ENCODE results near the gene APLN.

The APLN gene

DNA sequence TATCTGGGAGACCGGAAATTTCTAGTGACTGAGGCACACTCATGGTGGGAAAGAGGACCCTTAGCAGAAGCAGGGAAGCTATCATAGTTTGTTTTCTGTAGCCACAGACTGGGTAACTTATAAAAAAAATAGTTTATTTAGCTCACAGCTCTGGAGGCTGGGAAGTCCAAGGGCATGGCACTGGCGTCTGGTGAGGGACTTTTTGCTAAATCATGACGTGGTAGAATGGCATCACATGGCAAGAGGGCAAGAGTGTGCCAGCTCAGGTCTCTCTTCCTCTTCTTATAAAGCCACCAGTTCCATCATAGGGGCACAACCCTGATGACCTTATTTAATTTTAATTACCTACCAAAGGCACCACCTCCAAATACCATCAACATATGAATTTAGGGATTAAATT lies 13.3 kb downstream of the APLN start:
- no peak for DNase-seq (ENCODE audit: low read depth in 2 of 2)

DNA sequence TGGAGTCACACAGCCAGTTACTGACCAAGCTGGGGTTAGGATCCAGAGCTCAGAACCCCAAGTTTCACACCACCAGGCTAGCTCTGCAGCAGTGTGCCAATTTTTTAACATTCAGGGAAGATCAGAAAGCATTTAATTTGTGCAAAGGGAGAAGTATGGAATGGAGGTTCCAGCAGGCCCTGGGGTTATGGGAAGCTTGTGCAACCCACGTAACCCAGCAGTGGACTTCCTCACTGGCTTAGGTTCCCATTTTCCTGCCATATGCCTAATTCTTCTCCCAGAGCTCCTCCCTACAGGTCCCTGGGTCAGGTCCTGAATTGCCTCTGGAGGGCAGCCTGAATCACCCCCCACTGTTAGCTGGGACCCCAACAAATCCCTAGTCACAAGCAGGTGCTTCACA lies 14.0 kb downstream of the APLN start:
- no peak for DNase-seq (ENCODE audit: low read depth in 2 of 2)

DNA sequence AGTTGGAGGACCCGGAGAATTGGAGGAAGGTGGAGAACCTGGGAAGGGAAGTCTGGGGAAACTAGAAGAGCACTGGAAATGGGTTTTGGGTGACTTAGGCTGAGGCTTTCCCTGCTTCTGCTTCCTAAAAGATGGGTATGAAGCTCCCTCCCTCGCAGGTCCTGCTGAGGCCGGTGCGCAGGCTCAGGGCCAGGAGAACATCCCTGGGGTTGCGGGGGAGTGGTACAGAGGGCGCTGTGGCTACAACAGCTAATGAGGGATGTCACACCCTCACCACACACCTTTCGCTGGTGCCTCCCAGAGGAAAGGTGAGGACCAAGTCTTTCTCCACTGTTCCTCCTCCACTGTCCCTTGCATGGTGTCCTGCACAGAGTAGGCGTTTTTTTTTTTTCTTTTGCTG lies 15.8 kb downstream of the APLN start:
- DNase-seq (ENCODE audit: low read depth in 2 of 2) = no peak

DNA sequence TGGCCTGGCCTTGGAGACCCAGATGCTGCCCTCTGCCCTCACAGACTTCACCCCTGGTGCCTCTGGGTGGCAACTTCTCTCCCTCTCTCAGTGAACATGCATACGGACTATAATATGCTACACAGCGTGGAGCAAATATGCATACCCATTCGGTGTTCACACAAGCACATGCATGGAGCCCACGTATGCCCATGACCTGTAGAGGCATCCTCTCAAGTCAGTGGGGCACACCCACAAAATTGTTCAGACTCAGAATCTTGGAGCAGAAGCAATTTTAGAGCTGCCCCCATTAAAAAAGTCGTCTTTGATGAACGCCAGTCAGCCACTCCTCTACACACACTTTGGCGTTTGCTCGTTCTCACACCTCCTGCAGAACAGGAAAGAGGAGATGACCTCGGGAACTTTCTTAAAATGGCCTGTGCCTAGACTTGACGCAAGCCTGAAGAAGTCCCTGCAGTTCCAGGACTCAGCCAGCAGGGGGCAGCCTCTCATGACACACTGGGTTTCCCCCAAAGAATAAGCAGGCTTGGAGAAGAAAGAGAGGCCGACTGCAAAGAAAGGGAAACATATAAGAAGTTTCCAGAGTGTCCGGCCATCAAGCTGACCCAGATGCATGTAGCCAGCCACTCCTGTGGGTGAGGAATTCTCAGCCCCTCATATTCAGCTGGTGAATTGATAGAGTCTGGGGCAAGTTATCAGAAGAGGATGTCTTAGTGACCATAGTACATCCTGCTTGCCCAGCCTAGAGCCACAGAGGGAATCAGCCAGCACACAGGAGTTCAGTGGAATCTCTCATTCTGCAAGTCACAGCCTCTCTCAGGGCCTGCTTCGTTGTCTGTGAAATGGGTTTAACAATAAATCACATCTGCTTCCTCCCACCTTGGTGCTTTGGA lies 17.3 kb downstream of the APLN start:
- peak; percentile 52 for DNase-seq (ENCODE audit: low read depth in 2 of 2)

DNA sequence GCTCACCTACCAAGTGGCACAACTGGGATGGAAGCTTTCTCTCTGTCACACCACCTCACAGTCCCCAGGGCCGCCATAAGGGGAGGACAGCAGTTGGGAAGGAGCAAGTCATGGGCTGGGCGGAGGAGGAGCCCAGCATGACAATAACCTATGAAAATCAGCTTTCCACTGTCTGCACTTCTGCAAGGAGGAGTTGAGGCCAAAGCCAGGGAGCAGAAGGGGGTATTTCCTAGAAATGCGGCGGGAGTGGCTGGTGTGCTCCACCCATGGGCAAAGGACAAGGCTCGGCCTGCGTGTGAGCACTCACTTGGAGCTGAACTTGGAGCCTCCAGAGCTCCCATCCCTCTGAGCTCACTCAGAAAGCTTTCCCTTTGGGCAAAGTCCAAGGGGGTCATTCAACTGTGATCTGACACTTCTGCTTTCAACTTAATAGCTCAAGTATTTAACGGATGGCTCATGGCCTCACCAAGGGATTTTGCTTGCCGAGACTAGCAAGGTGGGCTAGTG lies 18.5 kb downstream of the APLN start:
- DNase-seq (ENCODE audit: low read depth in 2 of 2) = no peak

DNA sequence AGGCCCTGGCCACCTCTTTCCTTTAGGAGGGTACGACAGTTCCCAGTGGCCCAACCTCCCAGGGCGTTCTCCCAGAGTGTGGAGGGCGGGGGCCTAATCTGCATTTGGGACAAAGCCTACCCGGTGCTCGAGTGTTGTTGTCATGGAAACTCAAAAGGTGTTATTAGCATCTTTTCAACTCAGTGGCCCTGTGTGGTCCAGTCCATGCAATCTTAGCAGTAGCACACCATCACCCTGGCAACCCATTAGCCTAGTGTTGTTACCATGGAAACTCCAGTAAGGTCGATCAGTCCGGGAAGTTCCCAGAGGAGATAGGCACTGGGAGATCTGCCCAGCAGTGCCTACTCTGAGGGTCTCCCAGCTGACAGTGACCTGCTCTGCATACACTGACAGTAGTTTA lies 20.2 kb downstream of the APLN start:
- no peak for DNase-seq (ENCODE audit: low read depth in 2 of 2)

DNA sequence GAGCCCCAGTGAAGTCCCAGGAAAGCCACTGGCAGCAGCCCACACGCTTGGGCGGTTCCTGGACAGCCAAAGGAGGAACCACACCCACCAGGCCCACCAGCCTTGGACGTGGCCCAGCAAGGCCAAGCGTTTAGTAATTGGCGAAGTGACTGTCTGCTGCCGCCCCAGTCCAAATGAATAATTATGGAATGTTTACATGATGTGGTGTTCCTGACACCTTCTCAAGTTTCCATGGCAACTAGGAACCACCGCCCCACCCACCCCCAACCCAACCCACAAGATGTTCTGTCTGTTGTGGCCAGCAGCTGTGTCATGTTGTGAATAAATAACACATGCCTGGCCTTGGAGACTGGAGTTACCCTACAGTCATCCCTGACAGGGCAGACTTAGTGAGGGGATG lies 22.3 kb downstream of the APLN start:
- no peak for DNase-seq (ENCODE audit: low read depth in 2 of 2)

DNA sequence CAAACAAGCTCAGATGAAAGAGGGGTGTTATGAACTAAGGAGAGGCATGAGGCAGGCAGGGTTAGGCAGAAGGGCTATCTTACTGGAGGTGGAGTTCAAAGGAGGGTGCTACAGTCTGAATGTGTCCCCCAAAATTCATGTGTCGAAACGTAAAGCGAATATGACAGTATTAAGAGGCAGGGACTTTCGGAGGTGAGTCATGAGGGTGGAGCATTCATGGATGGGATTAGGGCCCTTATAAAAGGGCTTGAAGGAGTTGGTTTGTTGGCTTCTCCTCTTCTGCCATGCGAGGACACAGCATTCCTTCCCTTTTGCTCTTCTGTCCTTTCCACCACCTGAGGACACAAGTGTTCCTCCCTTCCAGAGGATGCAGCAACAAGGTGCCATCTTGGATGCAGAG lies 22.9 kb downstream of the APLN start:
- DNase-seq (ENCODE audit: low read depth in 2 of 2) = no peak

DNA sequence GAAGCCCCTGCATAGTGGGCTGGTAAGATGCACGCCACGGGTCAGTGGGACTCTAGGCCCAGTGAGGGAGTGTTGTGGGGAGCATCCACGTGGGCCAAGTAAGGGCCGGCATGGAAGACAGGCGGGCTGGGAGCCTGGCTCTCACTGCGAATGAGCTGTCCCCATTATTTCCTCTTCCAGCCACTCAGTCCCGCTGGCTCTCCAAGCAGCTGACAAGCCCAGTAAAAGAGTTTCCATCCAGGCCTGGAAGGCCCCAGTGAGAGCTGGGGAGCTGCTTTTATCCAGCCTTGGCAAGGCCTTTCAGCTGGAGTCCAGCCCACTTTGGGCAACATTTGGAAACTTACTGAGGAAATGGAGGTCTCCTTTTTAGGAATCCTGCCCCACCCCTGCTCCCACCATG lies 24.9 kb downstream of the APLN start:
- DNase-seq (ENCODE audit: low read depth in 2 of 2) = no peak

DNA sequence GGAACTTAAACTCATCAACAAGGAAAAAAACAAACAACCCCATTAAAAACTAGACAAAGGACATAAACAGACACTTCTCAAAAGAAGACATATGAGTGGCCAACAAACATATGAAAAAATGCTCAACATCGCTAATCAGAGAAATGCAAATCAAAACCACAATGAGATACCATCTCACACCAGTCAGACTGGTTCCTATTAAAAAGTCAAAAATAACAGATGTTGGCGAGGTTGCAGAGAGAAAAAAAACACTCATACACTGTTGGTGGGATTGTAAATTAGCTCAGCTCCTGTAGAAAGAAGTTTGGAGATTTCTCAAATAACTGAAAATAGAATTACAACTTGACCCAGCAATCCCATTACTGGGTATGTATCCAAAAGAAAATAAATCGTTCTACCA lies 28.7 kb downstream of the APLN start:
- DNase-seq (ENCODE audit: low read depth in 2 of 2) = no peak

DNA sequence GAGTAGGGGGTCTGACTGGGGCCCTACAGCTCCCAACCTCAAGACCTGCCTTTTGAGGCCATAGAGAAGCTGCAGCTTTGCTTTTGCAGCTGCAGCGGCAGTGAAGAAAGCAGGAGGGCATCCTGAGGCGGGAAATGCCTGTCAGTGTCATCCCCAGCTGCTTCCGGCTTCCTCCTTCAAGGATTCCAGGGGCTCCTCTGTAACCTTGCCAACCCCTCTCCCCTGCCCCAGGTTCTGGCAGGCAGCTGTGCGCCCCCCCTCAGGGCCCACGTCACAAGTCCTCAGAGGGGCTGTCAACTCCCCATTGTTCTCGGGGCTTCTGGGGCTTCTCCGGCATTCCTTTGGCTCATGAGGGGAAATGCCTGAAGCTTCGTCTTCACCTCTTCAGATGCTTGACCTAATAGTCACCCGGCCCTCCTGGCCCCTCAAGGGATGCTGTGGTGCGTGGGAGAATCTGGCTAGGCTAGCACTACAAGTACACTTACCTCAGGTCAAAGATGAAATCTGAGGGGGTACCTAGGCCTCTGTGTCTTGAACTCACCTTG lies 31.9 kb downstream of the APLN start:
- DNase-seq (ENCODE audit: low read depth in 2 of 2) = no peak

DNA sequence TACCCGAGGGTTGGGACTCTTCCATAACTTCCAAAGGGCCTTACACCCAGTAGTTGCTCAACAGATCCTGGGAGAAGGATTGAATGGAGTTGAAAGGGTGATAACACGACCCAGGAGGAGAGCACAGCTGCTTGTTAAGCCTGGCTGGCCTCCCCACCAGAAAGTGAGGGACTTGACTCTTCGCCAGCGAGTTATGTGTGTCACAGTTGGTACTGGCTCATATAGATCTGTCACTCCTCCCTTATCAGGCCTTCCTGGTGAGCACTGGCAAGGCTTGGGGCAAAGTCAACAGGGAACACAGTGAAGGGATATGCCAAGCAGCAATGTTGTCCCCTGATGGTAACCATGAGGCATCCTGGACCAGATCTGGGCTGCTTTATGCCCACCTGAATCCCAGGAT lies 35.8 kb downstream of the APLN start:
- no peak for DNase-seq (ENCODE audit: low read depth in 2 of 2)

DNA sequence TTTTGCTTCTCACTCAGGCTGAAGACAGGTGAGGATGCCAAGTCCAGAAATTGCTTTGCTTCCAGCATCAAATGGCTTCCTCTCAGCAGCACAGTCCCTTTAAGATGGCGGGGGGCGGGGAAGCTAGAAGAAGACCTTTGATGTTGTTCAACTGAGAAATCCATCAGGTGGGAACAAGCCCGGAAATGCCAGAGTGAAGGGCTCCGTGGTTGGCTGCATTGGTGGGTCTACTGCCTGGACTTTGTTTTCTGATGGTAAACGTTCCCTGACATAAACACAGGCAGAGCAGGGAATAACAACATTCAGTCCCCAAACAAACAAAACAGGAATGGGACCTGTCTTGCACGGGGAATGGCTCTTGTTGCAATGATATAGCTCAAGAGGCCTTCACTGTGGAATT lies 37.3 kb downstream of the APLN start:
- DNase-seq (ENCODE audit: low read depth in 2 of 2) = no peak

DNA sequence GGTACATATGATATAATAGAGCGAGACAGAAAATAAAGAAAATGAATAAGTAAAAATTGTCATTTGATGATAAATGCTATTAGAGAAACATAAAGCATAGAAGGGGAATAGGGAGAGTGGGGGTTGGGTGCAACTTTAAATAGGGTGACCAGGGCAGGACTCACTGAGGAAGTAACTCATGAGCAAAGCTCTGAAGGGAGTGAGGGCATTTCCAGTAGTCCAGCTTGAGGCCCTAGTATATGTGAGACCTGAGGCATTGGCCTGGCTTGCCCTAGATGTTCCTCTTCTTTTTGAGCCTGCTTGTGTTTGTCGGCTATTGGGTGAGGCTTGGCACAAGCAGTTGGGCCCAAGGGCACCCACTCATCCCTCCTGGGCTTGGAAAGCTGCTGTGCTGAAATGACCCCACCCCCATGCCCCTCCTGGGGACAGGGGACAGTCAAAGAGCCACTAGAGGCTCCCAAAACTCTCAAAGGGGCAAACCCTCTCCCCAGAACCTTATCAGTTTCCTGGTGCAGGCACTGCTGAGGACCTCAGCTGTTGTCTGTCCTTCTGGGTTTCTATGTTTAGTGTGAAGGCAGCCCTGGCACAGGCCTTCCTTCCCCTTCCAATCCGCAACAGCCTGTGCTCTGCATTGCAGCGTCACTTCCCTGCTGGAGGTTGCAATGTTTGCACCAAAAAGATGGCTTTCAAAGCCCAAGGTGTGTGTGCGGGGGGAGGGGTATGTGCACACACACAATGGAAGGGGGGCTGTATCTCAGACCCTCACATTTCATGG lies 40.1 kb downstream of the APLN start:
- DNase-seq (ENCODE audit: low read depth in 2 of 2) = no peak

DNA sequence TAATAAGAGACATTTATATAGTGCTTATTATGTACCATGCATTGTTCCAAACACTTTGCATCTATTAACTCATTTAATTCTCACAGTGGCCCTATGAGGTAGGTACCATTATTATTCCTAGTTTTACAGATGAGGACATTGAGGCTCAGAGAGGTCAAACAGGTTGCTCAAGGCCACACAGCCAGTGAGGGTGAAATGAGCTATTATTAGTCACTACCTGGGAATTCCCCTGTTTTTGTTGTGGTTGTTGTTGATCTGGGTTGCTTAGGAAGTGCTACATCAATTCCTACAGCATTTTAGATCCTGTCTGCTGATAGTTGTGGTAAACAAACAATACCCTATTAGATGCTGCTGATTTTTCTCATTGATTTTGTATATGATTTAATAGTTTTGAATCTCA lies 41.2 kb downstream of the APLN start:
- DNase-seq (ENCODE audit: low read depth in 2 of 2) = no peak

DNA sequence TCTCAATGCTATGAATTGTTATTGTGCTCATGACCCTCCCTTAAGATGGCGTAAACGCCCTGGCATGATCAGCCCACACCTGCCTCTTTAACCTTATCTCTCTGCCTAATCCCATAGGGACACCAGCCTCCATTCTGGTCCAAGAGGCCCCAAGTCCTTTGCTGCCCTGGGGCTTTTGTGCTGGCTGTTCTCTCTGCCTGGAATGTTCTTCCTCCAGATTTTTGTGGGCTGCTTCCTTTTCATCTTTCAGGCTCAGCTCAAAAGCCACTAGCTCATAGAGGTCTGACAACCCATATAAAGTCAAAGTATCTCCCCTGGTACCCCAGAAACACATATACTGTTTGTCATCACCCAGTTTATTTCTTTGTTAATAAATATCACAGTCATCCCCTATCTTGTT lies 42.4 kb downstream of the APLN start:
- DNase-seq (ENCODE audit: low read depth in 2 of 2) = no peak

DNA sequence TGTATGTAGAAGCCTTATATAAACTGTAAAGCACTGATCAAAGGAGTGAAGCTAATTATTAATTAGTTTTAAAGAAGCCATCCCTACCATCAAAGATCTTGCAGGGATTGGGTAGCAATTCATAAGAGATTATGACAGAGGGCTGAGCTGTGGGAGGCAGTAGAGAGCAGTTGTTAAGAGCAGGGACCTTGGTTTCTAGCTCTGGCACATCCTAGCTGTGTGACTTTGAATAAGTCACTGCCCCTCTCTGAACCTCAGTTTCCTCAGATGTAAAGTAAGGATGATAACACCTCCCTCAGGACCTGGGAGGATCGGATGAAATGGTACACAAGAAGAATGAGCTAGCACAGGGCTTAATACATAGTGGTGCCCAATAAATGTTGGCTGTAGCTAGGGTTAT lies 45.4 kb downstream of the APLN start:
- no peak for DNase-seq (ENCODE audit: low read depth in 2 of 2)

DNA sequence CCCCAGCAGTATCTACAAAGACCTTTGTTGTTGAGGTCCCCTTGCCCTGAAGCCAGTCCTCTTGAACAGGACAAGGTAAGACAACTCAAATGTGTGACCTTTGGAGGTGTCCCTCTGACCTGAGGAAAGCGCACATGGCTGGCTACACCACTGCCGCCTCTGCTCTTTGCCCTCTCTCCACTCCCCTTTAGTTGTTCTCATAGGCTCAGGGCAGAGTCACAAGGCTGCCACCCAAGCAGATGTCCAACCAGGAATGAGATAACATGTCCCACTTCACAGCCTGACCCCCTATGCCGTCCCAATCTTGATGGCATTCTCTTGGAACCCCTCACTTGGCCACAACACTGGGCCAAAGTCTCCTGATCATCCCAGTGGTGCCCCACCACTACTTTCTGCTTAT lies 46.3 kb downstream of the APLN start:
- DNase-seq (ENCODE audit: low read depth in 2 of 2) = no peak

DNA sequence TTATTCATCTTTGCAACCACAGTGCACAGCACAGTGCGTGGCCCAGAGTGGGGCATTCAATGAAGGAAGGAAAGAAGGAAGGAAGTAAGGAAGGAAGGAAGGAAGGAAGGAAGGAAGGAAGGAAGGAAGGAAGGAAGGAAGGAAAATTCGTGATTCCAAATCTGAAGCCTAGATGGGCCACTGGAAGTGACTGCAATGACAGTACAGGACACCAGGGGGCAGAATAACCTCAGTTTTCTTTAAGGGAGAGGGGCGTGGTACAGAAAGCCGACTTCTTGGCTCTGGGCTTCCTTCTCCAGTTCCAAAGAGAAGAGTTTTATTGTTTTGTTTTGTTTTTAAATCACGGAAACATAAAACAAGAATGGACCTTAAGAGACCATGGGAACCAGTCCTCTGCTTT lies 47.8 kb downstream of the APLN start:
- DNase-seq (ENCODE audit: low read depth in 2 of 2) = peak; percentile 14 to 18

DNA sequence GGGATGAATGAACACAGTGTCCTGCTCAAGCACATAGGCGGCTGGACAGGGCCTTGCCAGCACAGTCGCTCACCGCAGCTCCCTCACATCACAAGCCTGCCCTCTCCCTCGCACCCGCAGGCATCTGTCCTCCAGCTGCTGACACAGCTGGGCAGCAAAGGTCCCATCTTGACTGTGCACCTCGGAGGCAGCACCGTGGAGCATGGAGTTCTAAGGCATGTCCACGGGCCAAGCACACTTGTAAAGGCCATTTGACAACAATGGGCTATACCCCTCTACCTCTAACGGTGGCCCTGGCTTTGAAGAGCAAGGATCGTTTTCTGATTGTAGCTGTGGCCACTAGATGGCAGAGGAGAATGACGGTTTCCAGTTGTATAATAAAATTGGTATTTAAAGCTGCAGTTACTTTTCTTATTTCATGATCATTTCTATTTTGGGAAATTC lies 53.8 kb downstream of the APLN start:
- no peak for DNase-seq (ENCODE audit: low read depth in 2 of 2)

DNA sequence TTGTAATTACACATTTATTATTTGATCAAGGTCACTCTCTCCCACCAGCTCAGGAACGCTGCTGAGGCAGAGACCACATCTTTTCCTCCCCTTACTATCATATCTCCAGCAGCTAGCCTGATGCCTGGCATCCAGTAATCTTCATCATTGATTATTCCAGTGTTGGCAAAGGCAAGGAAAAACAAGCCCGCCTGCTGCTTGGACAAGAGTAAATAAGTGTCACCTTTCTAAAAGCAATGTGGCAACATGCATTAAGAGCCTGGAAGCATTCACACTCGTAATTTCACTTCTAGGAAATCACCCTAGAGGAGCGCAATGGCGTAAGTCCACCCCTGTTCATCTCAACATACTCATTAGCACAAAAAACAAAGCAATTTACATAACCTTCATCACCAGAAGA lies 54.8 kb downstream of the APLN start:
- no peak for DNase-seq (ENCODE audit: low read depth in 2 of 2)

DNA sequence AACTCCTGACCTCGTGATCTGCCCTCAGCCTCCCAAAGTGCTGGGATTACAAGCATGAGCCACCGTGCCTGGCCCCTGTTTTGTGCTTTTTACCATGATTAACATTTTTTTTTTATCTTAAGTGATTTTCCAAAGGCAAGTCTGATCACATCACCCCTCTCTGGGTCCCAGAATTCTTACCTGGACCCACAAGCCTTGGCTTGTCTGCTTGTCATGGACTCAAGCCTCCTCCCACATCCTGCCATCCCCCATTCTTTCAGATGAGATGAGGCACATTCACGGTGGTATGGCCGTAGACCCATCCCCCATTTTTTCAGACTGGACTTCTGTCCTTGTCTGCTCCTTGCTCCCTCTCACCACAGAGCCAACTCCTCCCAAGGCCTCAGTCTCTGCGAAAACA lies 55.3 kb downstream of the APLN start:
- DNase-seq (ENCODE audit: low read depth in 2 of 2) = no peak

DNA sequence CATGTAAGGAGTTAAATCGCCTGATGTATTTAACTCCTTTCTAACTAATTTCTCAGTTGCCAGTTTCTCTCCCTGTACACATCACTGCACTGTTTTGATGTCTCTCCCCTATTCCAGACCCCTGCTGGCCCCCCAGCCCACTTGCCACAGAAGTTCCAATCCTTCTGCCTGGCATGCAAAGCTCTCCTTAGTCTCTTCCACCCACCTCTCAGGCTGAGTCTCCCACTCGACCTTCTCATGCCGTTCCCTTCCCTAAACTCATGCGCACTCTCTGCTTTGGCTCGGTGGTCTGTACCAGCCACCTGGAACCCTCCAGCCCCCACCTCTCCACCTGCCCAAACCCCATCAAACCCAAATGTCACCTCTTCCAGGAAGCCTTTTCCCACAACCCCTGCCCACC lies 56.9 kb downstream of the APLN start:
- no peak for DNase-seq (ENCODE audit: low read depth in 2 of 2)

All from stimulated activated CD8-positive, alpha-beta memory T cell treated with anti-CD3 and anti-CD28 coated beads, Interleukin-2, amount 100 ng/mL, for 1 hour (primary cell).